Measurements from ENCODE around the gene ARID1B.

ARID1B gene

GRCh38 chr6:156906451-156906850 lies 129.3 kb downstream of the ARID1B start:
- Histone ChIP-seq H3K27me3 (ENCODE audit: control insufficient read depth in 5 of 5, insufficient read depth in 4 of 5, low read length in 5 of 5) (no peaks in the 10 kb centered on the region), H3K4me1 (ENCODE audit: control insufficient read depth in 5 of 5, insufficient read depth in 5 of 5, low read length in 5 of 5) (no peaks in the 10 kb centered on the region), H3K9ac (ENCODE audit: low read length in 5 of 5) (no peak overlapping the region), H3K4me3 (ENCODE audit: low read depth in 1 of 5, low read length in 5 of 5) (no peak overlapping the region), H3K36me3 (ENCODE audit: control insufficient read depth in 5 of 5, insufficient read depth in 5 of 5, low read length in 5 of 5) (peaks cover 0 to 2% (median 0%) of the 10 kb centered on the region in 5 donors), H3K27ac (ENCODE audit: low read depth, low read length) (no peak overlapping the region), H3K9me3 (ENCODE audit: control insufficient read depth in 5 of 5, low read length in 5 of 5) (no peaks in the 10 kb centered on the region)

- no peaks in the 10 kb centered on the region for H3K4me1 ChIP-seq (ENCODE audit: control insufficient read depth in 5 of 5, insufficient read depth in 5 of 5, low read length in 5 of 5)
- H3K27me3 ChIP-seq (ENCODE audit: control insufficient read depth in 5 of 5, insufficient read depth in 4 of 5, low read length in 5 of 5), result no peaks in the 10 kb centered on the region
- no peaks in the 10 kb centered on the region for H3K36me3 ChIP-seq (ENCODE audit: control insufficient read depth in 5 of 5, insufficient read depth in 5 of 5, low read length in 5 of 5)
- no peak overlapping the region for H3K4me3 ChIP-seq (ENCODE audit: low read depth in 1 of 5, low read length in 5 of 5)
- no peaks in the 10 kb centered on the region for H3K9me3 ChIP-seq (ENCODE audit: control insufficient read depth in 5 of 5, low read length in 5 of 5)
- no peak overlapping the region for H3K9ac ChIP-seq (ENCODE audit: low read length in 5 of 5)
- no peak overlapping the region for H3K27ac ChIP-seq (ENCODE audit: low read depth, low read length)
These were observed 132.2 kb downstream of the ARID1B start for GRCh38 chr6:156909212-156910010.

- H3K9me3 ChIP-seq (ENCODE audit: control insufficient read depth in 5 of 5, low read length in 5 of 5), result no peaks in the 10 kb centered on the region
- H3K36me3 ChIP-seq (ENCODE audit: control insufficient read depth in 5 of 5, insufficient read depth in 5 of 5, low read length in 5 of 5), result no peaks in the 10 kb centered on the region
- no peaks in the 10 kb centered on the region for H3K4me1 ChIP-seq (ENCODE audit: control insufficient read depth in 5 of 5, insufficient read depth in 5 of 5, low read length in 5 of 5)
- H3K9ac ChIP-seq (ENCODE audit: low read length in 5 of 5), result no peak overlapping the region
- no peaks in the 10 kb centered on the region for H3K27me3 ChIP-seq (ENCODE audit: control insufficient read depth in 5 of 5, insufficient read depth in 4 of 5, low read length in 5 of 5)
- no peak overlapping the region for H3K4me3 ChIP-seq (ENCODE audit: low read depth in 1 of 5, low read length in 5 of 5)
- H3K27ac ChIP-seq (ENCODE audit: low read depth, low read length), result no peak overlapping the region
These were observed 132.8 kb downstream of the ARID1B start for GRCh38 chr6:156910011-156910334.

DNA sequence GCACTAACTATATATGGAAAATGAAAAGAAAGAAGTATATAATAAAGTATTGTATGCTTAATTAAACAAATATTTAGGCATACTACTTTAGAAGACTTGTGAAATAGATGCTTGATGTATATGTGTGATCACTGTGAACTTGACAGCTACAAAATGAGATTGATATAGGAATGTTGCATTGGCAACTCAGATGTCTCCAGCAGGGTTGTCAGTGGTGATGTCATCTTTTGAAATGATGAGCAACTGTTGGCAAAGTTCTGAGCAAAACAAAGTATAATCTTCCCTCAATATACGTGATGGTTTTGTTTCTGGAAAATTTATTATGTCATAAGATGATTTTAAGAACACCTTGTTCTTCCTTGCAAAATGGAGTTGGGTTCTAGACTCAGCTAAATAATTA lies 133.8 kb downstream of the ARID1B start:
- no peaks in the 10 kb centered on the region for H3K27me3 ChIP-seq (ENCODE audit: control insufficient read depth in 5 of 5, insufficient read depth in 4 of 5, low read length in 5 of 5)
- H3K4me3 ChIP-seq (ENCODE audit: low read depth in 1 of 5, low read length in 5 of 5), result no peak overlapping the region
- H3K9ac ChIP-seq (ENCODE audit: low read length in 5 of 5), result no peak overlapping the region
- H3K27ac ChIP-seq (ENCODE audit: low read depth, low read length), result no peak overlapping the region
- H3K9me3 ChIP-seq (ENCODE audit: control insufficient read depth in 5 of 5, low read length in 5 of 5), result no peaks in the 10 kb centered on the region
- peaks cover 0 to under 1% (median 0%) of the 10 kb centered on the region in 5 donors for H3K4me1 ChIP-seq (ENCODE audit: control insufficient read depth in 5 of 5, insufficient read depth in 5 of 5, low read length in 5 of 5)
- no peaks in the 10 kb centered on the region for H3K36me3 ChIP-seq (ENCODE audit: control insufficient read depth in 5 of 5, insufficient read depth in 5 of 5, low read length in 5 of 5)

DNA sequence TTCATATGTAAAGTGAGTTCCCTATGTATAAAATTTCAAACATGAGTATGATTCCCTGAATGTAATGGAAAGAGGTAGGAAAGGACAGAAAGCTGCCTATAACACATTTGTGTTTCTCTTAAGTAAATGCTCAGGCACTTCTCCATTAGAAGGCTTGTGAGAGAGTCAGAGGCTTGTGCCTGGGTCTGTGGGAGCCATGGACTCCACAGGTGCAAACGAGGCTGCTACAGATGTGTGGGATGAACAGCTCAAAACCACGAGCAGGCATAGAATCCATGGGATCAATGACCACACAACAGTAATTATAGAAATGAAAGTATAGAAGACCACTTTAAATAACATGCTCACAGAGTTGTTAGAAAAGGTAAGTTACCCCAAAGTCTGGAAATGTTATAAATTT lies 134.4 kb downstream of the ARID1B start:
- peaks cover 0 to 5% (median 0%) of the 10 kb centered on the region in 5 donors for H3K4me1 ChIP-seq (ENCODE audit: control insufficient read depth in 5 of 5, insufficient read depth in 5 of 5, low read length in 5 of 5)
- no peaks in the 10 kb centered on the region for H3K27me3 ChIP-seq (ENCODE audit: control insufficient read depth in 5 of 5, insufficient read depth in 4 of 5, low read length in 5 of 5)
- H3K36me3 ChIP-seq (ENCODE audit: control insufficient read depth in 5 of 5, insufficient read depth in 5 of 5, low read length in 5 of 5), result no peaks in the 10 kb centered on the region
- H3K27ac ChIP-seq (ENCODE audit: low read depth, low read length), result no peak overlapping the region
- H3K4me3 ChIP-seq (ENCODE audit: low read depth in 1 of 5, low read length in 5 of 5), result no peak overlapping the region
- H3K9ac ChIP-seq (ENCODE audit: low read length in 5 of 5), result no peak overlapping the region
- no peaks in the 10 kb centered on the region for H3K9me3 ChIP-seq (ENCODE audit: control insufficient read depth in 5 of 5, low read length in 5 of 5)

DNA sequence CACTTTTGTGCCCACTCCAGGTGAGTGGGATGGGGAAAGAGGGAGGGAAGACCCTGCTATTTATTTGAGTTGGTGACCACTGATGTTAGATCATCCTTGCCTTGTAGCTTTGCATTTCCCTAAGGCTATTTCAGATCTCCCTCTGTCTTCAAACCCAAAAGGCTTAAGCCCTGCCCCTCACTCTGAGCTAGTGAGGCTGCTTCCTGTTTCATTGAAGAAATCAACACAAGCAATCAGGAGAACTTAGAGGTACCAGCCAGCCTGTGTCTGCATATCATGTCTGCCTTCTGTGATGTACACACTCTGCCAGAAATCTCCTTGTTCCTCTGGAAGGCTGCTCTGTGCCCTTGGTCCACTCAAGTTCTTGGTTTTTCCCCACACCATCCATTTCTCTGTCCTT lies 135.3 kb downstream of the ARID1B start:
- Histone ChIP-seq H3K9ac (ENCODE audit: low read length in 5 of 5) (no peak overlapping the region), H3K9me3 (ENCODE audit: control insufficient read depth in 5 of 5, low read length in 5 of 5) (no peaks in the 10 kb centered on the region), H3K4me3 (ENCODE audit: low read depth in 1 of 5, low read length in 5 of 5) (no peak overlapping the region), H3K27ac (ENCODE audit: low read depth, low read length) (no peak overlapping the region), H3K4me1 (ENCODE audit: control insufficient read depth in 5 of 5, insufficient read depth in 5 of 5, low read length in 5 of 5) (peaks cover 0 to 12% (median 0%) of the 10 kb centered on the region in 5 donors), H3K36me3 (ENCODE audit: control insufficient read depth in 5 of 5, insufficient read depth in 5 of 5, low read length in 5 of 5) (no peaks in the 10 kb centered on the region), H3K27me3 (ENCODE audit: control insufficient read depth in 5 of 5, insufficient read depth in 4 of 5, low read length in 5 of 5) (no peaks in the 10 kb centered on the region)

- Histone ChIP-seq H3K4me3 (ENCODE audit: low read depth in 1 of 5, low read length in 5 of 5) (no peak overlapping the region), H3K9ac (ENCODE audit: low read length in 5 of 5) (no peak overlapping the region), H3K27me3 (ENCODE audit: control insufficient read depth in 5 of 5, insufficient read depth in 4 of 5, low read length in 5 of 5) (no peaks in the 10 kb centered on the region), H3K9me3 (ENCODE audit: control insufficient read depth in 5 of 5, low read length in 5 of 5) (no peaks in the 10 kb centered on the region), H3K4me1 (ENCODE audit: control insufficient read depth in 5 of 5, insufficient read depth in 5 of 5, low read length in 5 of 5) (peaks cover 0 to 17% (median 6%) of the 10 kb centered on the region in 5 donors), H3K27ac (ENCODE audit: low read depth, low read length) (no peak overlapping the region), H3K36me3 (ENCODE audit: control insufficient read depth in 5 of 5, insufficient read depth in 5 of 5, low read length in 5 of 5) (no peaks in the 10 kb centered on the region)
These were observed 137.0 kb downstream of the ARID1B start for GRCh38 chr6:156914181-156914580.

GRCh38 chr6:156916130-156916801 lies 139.1 kb downstream of the ARID1B start:
- H3K9me3 ChIP-seq (ENCODE audit: control insufficient read depth in 5 of 5, low read length in 5 of 5), result no peaks in the 10 kb centered on the region
- H3K27ac ChIP-seq (ENCODE audit: low read depth, low read length), result no peak overlapping the region
- no peaks in the 10 kb centered on the region for H3K36me3 ChIP-seq (ENCODE audit: control insufficient read depth in 5 of 5, insufficient read depth in 5 of 5, low read length in 5 of 5)
- no peak overlapping the region for H3K4me3 ChIP-seq (ENCODE audit: low read depth in 1 of 5, low read length in 5 of 5)
- H3K9ac ChIP-seq (ENCODE audit: low read length in 5 of 5), result no peak overlapping the region
- no peaks in the 10 kb centered on the region for H3K27me3 ChIP-seq (ENCODE audit: control insufficient read depth in 5 of 5, insufficient read depth in 4 of 5, low read length in 5 of 5)
- H3K4me1 ChIP-seq (ENCODE audit: control insufficient read depth in 5 of 5, insufficient read depth in 5 of 5, low read length in 5 of 5), result peaks cover 0 to 17% (median 7%) of the 10 kb centered on the region in 5 donors

GRCh38 chr6:156917213-156917612 lies 140.0 kb downstream of the ARID1B start:
- peaks cover 0 to 17% (median 7%) of the 10 kb centered on the region in 5 donors for H3K4me1 ChIP-seq (ENCODE audit: control insufficient read depth in 5 of 5, insufficient read depth in 5 of 5, low read length in 5 of 5)
- H3K27ac ChIP-seq (ENCODE audit: low read depth, low read length), result no peak overlapping the region
- no peaks in the 10 kb centered on the region for H3K27me3 ChIP-seq (ENCODE audit: control insufficient read depth in 5 of 5, insufficient read depth in 4 of 5, low read length in 5 of 5)
- no peaks in the 10 kb centered on the region for H3K36me3 ChIP-seq (ENCODE audit: control insufficient read depth in 5 of 5, insufficient read depth in 5 of 5, low read length in 5 of 5)
- no peaks in the 10 kb centered on the region for H3K9me3 ChIP-seq (ENCODE audit: control insufficient read depth in 5 of 5, low read length in 5 of 5)
- no peak overlapping the region for H3K4me3 ChIP-seq (ENCODE audit: low read depth in 1 of 5, low read length in 5 of 5)
- H3K9ac ChIP-seq (ENCODE audit: low read length in 5 of 5), result no peak overlapping the region

DNA sequence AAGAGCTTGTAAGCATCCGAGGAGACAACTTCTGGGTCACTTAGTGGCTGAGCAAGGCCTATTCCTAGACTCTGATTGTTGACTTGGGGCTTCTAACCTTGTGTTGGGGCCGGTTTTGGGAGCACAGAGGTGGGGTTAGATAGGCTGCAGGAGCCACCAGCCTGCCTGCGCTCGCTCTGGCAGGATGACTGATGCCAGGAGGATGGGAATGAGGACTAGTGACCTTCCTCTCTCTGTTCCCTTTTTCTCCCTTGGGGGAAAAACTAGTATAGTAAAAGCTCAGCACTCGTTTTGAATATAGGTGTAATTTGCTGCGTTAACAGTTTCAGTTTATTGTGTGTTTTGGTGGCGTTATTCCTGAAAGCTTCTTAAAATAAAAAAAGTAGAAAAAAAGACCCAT lies 141.5 kb downstream of the ARID1B start:
- Histone ChIP-seq H3K27ac (ENCODE audit: low read depth, low read length) (no peak overlapping the region), H3K9ac (ENCODE audit: low read length in 5 of 5) (no peak overlapping the region)

More for the DNA sequence above, 141.5 kb downstream of the ARID1B start:
- Histone ChIP-seq H3K27me3 (ENCODE audit: control insufficient read depth in 5 of 5, insufficient read depth in 4 of 5, low read length in 5 of 5) (no peaks in the 10 kb centered on the region), H3K9me3 (ENCODE audit: control insufficient read depth in 5 of 5, low read length in 5 of 5) (no peaks in the 10 kb centered on the region), H3K4me1 (ENCODE audit: control insufficient read depth in 5 of 5, insufficient read depth in 5 of 5, low read length in 5 of 5) (peaks cover 0 to 17% (median 10%) of the 10 kb centered on the region in 5 donors), H3K4me3 (ENCODE audit: low read depth in 1 of 5, low read length in 5 of 5) (no peak overlapping the region), H3K36me3 (ENCODE audit: control insufficient read depth in 5 of 5, insufficient read depth in 5 of 5, low read length in 5 of 5) (no peaks in the 10 kb centered on the region)

Data from subcutaneous abdominal adipose tissue (tissue), 5 donors.